ENCODE measurements around the gene CST6.

Gene CST6
- 0 reads per million in 3 donors for total RNA-seq

DNA sequence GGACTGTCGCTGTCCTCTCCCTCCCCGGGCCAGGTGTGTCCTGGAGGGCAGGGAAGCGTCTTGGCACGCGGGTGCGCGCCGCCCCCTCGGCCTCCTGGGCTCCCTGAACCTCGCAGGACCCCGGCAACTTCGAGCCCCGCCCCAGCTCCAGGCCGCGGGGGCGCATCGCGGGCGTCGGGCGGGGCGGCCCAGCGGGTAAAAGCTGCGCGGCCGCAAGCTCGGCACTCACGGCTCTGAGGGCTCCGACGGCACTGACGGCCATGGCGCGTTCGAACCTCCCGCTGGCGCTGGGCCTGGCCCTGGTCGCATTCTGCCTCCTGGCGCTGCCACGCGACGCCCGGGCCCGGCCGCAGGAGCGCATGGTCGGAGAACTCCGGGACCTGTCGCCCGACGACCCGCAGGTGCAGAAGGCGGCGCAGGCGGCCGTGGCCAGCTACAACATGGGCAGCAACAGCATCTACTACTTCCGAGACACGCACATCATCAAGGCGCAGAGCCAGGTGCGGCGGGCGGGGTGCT lies at the start of gene CST6:
TSS of gene CST6 (plus strand) at position 224 of the 519 bp plus-strand sequence. CDS start at position 261, 37 bp downstream.
- Histone ChIP-seq H3K36me3 (ENCODE audit: control insufficient read depth, insufficient read depth, low read length) (no peaks in the 10 kb centered on the region), H3K27me3 (replicated peaks; ENCODE audit: control insufficient read depth, insufficient read depth, low read length, poor library complexity, severe bottlenecking) (peaks cover 22% of the 10 kb centered on the region), H3K9me3 (ENCODE audit: control insufficient read depth, low read length) (no peaks in the 10 kb centered on the region), H3K4me1 (ENCODE audit: control insufficient read depth, insufficient read depth, low read length, poor library complexity, severe bottlenecking) (peaks cover 6% of the 10 kb centered on the region), H3K27ac (ENCODE audit: insufficient read depth, low read length, poor library complexity, severe bottlenecking) (no peak within 1 kb of the TSS), H3K4me3 (ENCODE audit: insufficient read depth, low read depth, low read length, poor library complexity, severe bottlenecking) (no peak within 1 kb of the TSS)
- no peak for DNase-seq

DNA sequence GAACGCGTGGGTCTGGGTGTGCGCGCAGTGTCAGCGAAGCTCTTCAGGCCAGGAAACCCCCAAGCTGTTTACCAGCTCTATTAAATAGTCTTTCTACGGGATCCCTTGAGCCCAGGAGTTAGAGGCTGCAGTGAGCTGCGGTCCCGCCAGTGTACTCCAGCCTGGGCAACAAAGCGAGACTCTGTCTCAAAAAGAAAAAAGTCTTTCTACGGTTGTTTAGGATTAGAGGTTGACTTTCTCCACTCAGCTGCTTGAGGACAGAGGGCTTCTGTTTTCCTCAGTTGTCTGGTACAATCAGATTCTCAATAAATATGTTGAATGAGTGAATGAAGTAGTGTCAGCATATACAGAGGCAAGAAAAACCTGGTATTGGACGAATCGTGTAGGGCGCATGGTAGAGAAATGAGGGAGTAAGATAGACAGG lies 49.7 kb upstream of the CST6 start:
- Histone ChIP-seq H3K27me3 (replicated peaks; ENCODE audit: control insufficient read depth, insufficient read depth, low read length, poor library complexity, severe bottlenecking) (no peaks in the 10 kb centered on the region), H3K4me3 (ENCODE audit: insufficient read depth, low read depth, low read length, poor library complexity, severe bottlenecking) (peak overlapping the region; percentile 100), H3K36me3 (ENCODE audit: control insufficient read depth, insufficient read depth, low read length) (peaks cover 33% of the 10 kb centered on the region), H3K4me1 (ENCODE audit: control insufficient read depth, insufficient read depth, low read length, poor library complexity, severe bottlenecking) (peaks cover 21% of the 10 kb centered on the region), H3K27ac (ENCODE audit: insufficient read depth, low read length, poor library complexity, severe bottlenecking) (peak overlapping the region; percentile 98), H3K9me3 (ENCODE audit: control insufficient read depth, low read length) (no peaks in the 10 kb centered on the region)
- no peak for DNase-seq

GRCh38 chr11:65964906-65965305 lies 46.9 kb upstream of the CST6 start:
- DNase-seq, result no peak
- H3K36me3 ChIP-seq (ENCODE audit: control insufficient read depth, insufficient read depth, low read length), result peaks cover 60% of the 10 kb centered on the region
- no peaks in the 10 kb centered on the region for H3K9me3 ChIP-seq (ENCODE audit: control insufficient read depth, low read length)
- H3K4me3 ChIP-seq (ENCODE audit: insufficient read depth, low read depth, low read length, poor library complexity, severe bottlenecking), result no peak overlapping the region
- peaks cover 18% of the 10 kb centered on the region for H3K4me1 ChIP-seq (ENCODE audit: control insufficient read depth, insufficient read depth, low read length, poor library complexity, severe bottlenecking)
- no peaks in the 10 kb centered on the region for H3K27me3 ChIP-seq (replicated peaks; ENCODE audit: control insufficient read depth, insufficient read depth, low read length, poor library complexity, severe bottlenecking)
- no peak overlapping the region for H3K27ac ChIP-seq (ENCODE audit: insufficient read depth, low read length, poor library complexity, severe bottlenecking)

GRCh38 chr11:65965986-65966762 lies 45.6 kb upstream of the CST6 start:
- Histone ChIP-seq H3K9me3 (ENCODE audit: control insufficient read depth, low read length) (no peaks in the 10 kb centered on the region), H3K4me1 (ENCODE audit: control insufficient read depth, insufficient read depth, low read length, poor library complexity, severe bottlenecking) (peaks cover 18% of the 10 kb centered on the region), H3K36me3 (ENCODE audit: control insufficient read depth, insufficient read depth, low read length) (peaks cover 63% of the 10 kb centered on the region), H3K27me3 (replicated peaks; ENCODE audit: control insufficient read depth, insufficient read depth, low read length, poor library complexity, severe bottlenecking) (no peaks in the 10 kb centered on the region), H3K4me3 (ENCODE audit: insufficient read depth, low read depth, low read length, poor library complexity, severe bottlenecking) (no peak overlapping the region), H3K27ac (ENCODE audit: insufficient read depth, low read length, poor library complexity, severe bottlenecking) (no peak overlapping the region)
- no peak for DNase-seq

- no peak overlapping the region for H3K4me3 ChIP-seq (ENCODE audit: insufficient read depth, low read depth, low read length, poor library complexity, severe bottlenecking)
- no peak for DNase-seq
- H3K9me3 ChIP-seq (ENCODE audit: control insufficient read depth, low read length), result no peaks in the 10 kb centered on the region
- peaks cover 63% of the 10 kb centered on the region for H3K36me3 ChIP-seq (ENCODE audit: control insufficient read depth, insufficient read depth, low read length)
- H3K4me1 ChIP-seq (ENCODE audit: control insufficient read depth, insufficient read depth, low read length, poor library complexity, severe bottlenecking), result peaks cover 14% of the 10 kb centered on the region
- no peaks in the 10 kb centered on the region for H3K27me3 ChIP-seq (replicated peaks; ENCODE audit: control insufficient read depth, insufficient read depth, low read length, poor library complexity, severe bottlenecking)
- no peak overlapping the region for H3K27ac ChIP-seq (ENCODE audit: insufficient read depth, low read length, poor library complexity, severe bottlenecking)
Observed at GRCh38 chr11:65967329-65967934, 44.4 kb upstream of the CST6 start.

DNA sequence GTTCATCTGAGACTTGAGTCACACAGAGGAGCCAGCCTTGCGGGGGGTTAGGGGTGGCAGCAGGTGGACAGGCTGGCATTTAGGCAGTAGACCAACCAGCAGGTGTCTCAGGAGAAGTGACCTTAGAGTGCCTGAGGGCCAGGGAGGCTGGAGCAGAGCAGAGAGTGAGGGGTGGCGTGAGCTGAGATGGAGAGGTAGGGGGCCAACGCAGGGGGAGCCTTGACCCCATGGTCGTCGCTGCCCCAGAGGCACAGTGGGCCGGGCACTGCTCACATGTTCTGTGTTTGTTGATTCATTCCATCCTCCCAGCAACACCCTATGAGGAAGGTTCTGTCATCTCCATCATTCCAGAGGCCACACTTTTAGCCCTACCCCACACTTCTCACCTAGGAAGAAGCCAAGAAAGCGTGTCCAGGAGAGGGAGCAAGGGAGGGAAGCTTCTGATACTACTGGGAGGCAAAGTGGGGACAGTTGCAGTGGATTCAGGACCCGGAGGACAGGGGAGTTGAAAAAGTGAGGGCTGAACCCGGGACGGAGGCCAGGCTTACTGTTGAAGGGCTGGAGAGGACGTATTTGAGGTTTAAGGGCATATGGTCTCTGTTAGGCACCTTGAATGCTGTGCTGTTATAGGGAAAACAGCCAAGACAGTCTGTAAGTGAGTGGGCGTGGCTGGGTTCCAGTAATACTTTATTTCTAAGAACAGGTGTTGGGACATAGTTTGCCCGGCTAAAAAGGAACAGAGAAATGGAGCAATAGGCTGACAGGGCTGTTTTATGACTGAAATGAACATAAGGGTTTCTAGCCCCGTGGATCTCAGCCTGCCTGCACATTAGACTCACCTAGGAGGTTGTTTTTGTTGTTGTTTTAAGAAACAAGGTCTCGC lies 43.0 kb upstream of the CST6 start:
- Histone ChIP-seq H3K4me3 (ENCODE audit: insufficient read depth, low read depth, low read length, poor library complexity, severe bottlenecking) (no peak overlapping the region), H3K27ac (ENCODE audit: insufficient read depth, low read length, poor library complexity, severe bottlenecking) (no peak overlapping the region), H3K36me3 (ENCODE audit: control insufficient read depth, insufficient read depth, low read length) (peaks cover 67% of the 10 kb centered on the region), H3K27me3 (replicated peaks; ENCODE audit: control insufficient read depth, insufficient read depth, low read length, poor library complexity, severe bottlenecking) (no peaks in the 10 kb centered on the region), H3K4me1 (ENCODE audit: control insufficient read depth, insufficient read depth, low read length, poor library complexity, severe bottlenecking) (peaks cover under 1% of the 10 kb centered on the region), H3K9me3 (ENCODE audit: control insufficient read depth, low read length) (no peaks in the 10 kb centered on the region)
- no peak for DNase-seq

DNA sequence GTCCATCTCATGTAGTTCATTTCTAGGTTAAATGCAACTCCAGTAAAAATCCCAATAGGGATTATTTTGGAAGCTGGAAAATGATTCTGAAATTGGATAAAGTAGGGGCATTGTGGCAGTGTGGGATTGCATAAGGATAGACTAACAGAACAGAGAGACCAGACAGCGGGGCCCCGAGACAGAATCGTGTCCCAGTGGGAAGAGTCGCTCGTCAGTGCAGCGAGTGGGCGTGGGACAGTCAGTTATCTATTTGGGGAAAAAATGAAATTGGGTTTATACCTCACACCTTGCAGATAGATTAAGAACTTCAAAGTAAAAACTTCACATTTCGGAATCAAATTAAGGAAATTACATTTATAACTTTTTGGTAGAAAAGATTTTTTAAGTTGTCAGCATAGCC lies 39.7 kb upstream of the CST6 start:
- H3K27ac ChIP-seq (ENCODE audit: insufficient read depth, low read length, poor library complexity, severe bottlenecking), result no peak overlapping the region
- no peaks in the 10 kb centered on the region for H3K27me3 ChIP-seq (replicated peaks; ENCODE audit: control insufficient read depth, insufficient read depth, low read length, poor library complexity, severe bottlenecking)
- no peak for DNase-seq
- H3K4me1 ChIP-seq (ENCODE audit: control insufficient read depth, insufficient read depth, low read length, poor library complexity, severe bottlenecking), result no peaks in the 10 kb centered on the region
- no peak overlapping the region for H3K4me3 ChIP-seq (ENCODE audit: insufficient read depth, low read depth, low read length, poor library complexity, severe bottlenecking)
- peaks cover 48% of the 10 kb centered on the region for H3K36me3 ChIP-seq (ENCODE audit: control insufficient read depth, insufficient read depth, low read length)
- H3K9me3 ChIP-seq (ENCODE audit: control insufficient read depth, low read length), result no peaks in the 10 kb centered on the region

DNA sequence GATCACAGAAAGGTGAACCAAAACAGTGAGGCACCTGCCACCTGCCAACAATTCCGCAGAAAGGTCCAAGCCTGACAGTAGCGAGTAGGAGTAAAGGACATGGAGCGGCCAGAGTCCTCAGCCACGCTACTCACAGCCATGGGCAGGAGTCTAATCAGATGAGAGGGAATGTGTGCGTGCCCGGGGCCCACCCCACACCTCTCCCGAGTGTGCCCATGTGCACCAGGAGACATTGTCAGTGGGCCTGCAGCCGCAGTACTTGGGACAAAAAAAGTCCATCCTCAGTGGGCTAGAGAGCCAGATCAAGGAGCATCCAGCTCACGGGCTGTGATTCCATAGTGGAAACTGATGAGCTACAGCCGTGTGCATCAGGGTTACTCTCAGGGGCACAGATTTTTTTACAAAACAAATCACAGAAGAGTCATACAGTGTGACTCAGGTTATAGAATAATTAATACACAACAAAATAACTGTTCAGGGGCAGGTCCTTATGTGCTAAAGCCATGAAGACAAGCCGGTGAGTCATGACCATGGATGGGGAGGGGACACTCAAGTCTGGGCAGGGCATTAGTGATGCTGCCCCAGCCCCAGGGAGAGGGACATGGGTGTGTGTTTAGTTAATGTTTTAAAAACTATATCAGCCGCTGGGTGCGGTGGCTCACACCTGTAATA lies 38.2 kb upstream of the CST6 start:
- Histone ChIP-seq H3K27ac (ENCODE audit: insufficient read depth, low read length, poor library complexity, severe bottlenecking) (no peak overlapping the region), H3K4me3 (ENCODE audit: insufficient read depth, low read depth, low read length, poor library complexity, severe bottlenecking) (no peak overlapping the region), H3K4me1 (ENCODE audit: control insufficient read depth, insufficient read depth, low read length, poor library complexity, severe bottlenecking) (no peaks in the 10 kb centered on the region), H3K36me3 (ENCODE audit: control insufficient read depth, insufficient read depth, low read length) (peaks cover 46% of the 10 kb centered on the region), H3K27me3 (replicated peaks; ENCODE audit: control insufficient read depth, insufficient read depth, low read length, poor library complexity, severe bottlenecking) (no peaks in the 10 kb centered on the region), H3K9me3 (ENCODE audit: control insufficient read depth, low read length) (no peaks in the 10 kb centered on the region)
- no peak for DNase-seq

DNA sequence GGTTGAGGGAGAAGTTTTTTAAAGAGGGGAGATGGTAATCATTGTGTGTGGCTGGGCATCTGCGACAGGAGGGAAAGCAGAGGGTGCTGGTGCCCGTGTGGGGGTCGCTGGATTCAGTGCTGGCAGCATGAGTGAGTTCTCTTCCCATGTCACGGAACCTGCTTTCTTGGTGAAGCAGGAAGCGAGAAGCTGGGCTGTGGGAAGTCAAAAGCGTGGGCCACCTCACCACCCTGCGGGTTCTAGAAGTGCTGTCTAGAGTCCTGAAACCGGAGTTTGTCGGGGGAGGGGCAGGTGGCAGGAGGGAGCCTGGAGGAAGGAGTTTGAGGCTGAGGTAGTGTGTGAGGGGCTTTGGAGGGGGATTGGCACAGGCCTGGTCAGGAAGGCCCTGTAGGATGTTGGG lies 36.0 kb upstream of the CST6 start:
- no peak overlapping the region for H3K4me3 ChIP-seq (ENCODE audit: insufficient read depth, low read depth, low read length, poor library complexity, severe bottlenecking)
- peaks cover 40% of the 10 kb centered on the region for H3K36me3 ChIP-seq (ENCODE audit: control insufficient read depth, insufficient read depth, low read length)
- no peaks in the 10 kb centered on the region for H3K27me3 ChIP-seq (replicated peaks; ENCODE audit: control insufficient read depth, insufficient read depth, low read length, poor library complexity, severe bottlenecking)
- H3K9me3 ChIP-seq (ENCODE audit: control insufficient read depth, low read length), result no peaks in the 10 kb centered on the region
- no peak overlapping the region for H3K27ac ChIP-seq (ENCODE audit: insufficient read depth, low read length, poor library complexity, severe bottlenecking)
- DNase-seq, result no peak
- H3K4me1 ChIP-seq (ENCODE audit: control insufficient read depth, insufficient read depth, low read length, poor library complexity, severe bottlenecking), result no peaks in the 10 kb centered on the region

Data from effector memory CD4-positive, alpha-beta T cell (primary cell).